Stimulated activated naive CD8-positive, alpha-beta T cell treated with anti-CD3 and anti-CD28 coated beads, Interleukin-15, Interleukin-2, amounts not matched to agents 100 U/mL and 50 U/mL, for 24 hours (primary cell): ENCODE results near the gene SNU13.
"Not testable (repeated sequence)": the region's sequence is repeated elsewhere in the genome, so short reads cannot be mapped to it uniquely, and the experiment has no call there.

Experiments
- ATAC-seq: fragments of 150-1000 bp; cut with Tn5 transposase; one replicate; pipeline ENCODE4 v1.10.0; 2021
- DNase-seq: peaks from one replicate; pipeline ENCODE4 v3.0.0; 2021

The SNU13 gene

GRCh38 chr22:41681616-41682015, 7.1 kb downstream of the SNU13 start:
- peak; percentile 28 for ATAC-seq
- no peak for DNase-seq

GRCh38 chr22:41676134-41676533, 12.5 kb downstream of the SNU13 start:
- ATAC-seq (no peak), DNase-seq (no peak)

- ATAC-seq (no peak), DNase-seq (no peak)
Observed at GRCh38 chr22:41674846-41675340, 13.8 kb downstream of the SNU13 start.

- ATAC-seq (no peak), DNase-seq (no peak)
Observed at GRCh38 chr22:41672780-41673509, 15.7 kb downstream of the SNU13 start.

GRCh38 chr22:41672096-41672495, 16.6 kb downstream of the SNU13 start:
- not testable (repeated sequence) for DNase-seq, ATAC-seq

GRCh38 chr22:41668971-41669911, 19.4 kb downstream of the SNU13 start:
- DNase-seq (no peak), ATAC-seq (no peak)

GRCh38 chr22:41664951-41665350, 23.7 kb downstream of the SNU13 start:
- ATAC-seq = no peak
- DNase-seq = no peak

GRCh38 chr22:41664490-41664889, 24.2 kb downstream of the SNU13 start:
- DNase-seq = no peak

GRCh38 chr22:41663594-41663993, 25.1 kb downstream of the SNU13 start:
- not testable (repeated sequence) for ATAC-seq, DNase-seq

More at GRCh38 chr22:41664490-41664889, 24.2 kb downstream of the SNU13 start:
- no peak for ATAC-seq

GRCh38 chr22:41661713-41662112, 27.0 kb downstream of the SNU13 start:
- ATAC-seq (no peak), DNase-seq (no peak)

GRCh38 chr22:41661088-41661487, 27.6 kb downstream of the SNU13 start:
- no peak for ATAC-seq
- no peak for DNase-seq

GRCh38 chr22:41660416-41660815, 28.3 kb downstream of the SNU13 start:
- DNase-seq (no peak), ATAC-seq (no peak)

- no peak for ATAC-seq
- DNase-seq = no peak
Observed at GRCh38 chr22:41659941-41660340, 28.7 kb downstream of the SNU13 start.

- DNase-seq = no peak
- no peak for ATAC-seq
Observed at GRCh38 chr22:41658869-41659268, 29.8 kb downstream of the SNU13 start.

- DNase-seq = no peak
- no peak for ATAC-seq
Observed at GRCh38 chr22:41657709-41658108, 31.0 kb downstream of the SNU13 start.

GRCh38 chr22:41656556-41656955, 32.1 kb downstream of the SNU13 start:
- DNase-seq = no peak
- no peak for ATAC-seq

- DNase-seq (no peak), ATAC-seq (no peak)
Observed at GRCh38 chr22:41654322-41654721, 34.3 kb downstream of the SNU13 start.

GRCh38 chr22:41650821-41651220, 37.8 kb downstream of the SNU13 start:
- DNase-seq (no peak), ATAC-seq (no peak)

GRCh38 chr22:41650229-41650628, 38.4 kb downstream of the SNU13 start:
- ATAC-seq = no peak
- DNase-seq = no peak

GRCh38 chr22:41648432-41648831, 40.2 kb downstream of the SNU13 start:
- ATAC-seq = no peak

GRCh38 chr22:41647771-41648170, 40.9 kb downstream of the SNU13 start:
- ATAC-seq = no peak

More at GRCh38 chr22:41648432-41648831, 40.2 kb downstream of the SNU13 start:
- DNase-seq = no peak

GRCh38 chr22:41642331-41643110, 46.1 kb downstream of the SNU13 start:
- DNase-seq (no peak), ATAC-seq (no peak)

More at GRCh38 chr22:41647771-41648170, 40.9 kb downstream of the SNU13 start:
- DNase-seq = no peak
